Measurements from ENCODE around the gene ATRNL1. TPM values are rescaled to one million over a fixed set of nuclear protein-coding genes. Genes with fewer than 3 reads are reported as not detected.

ATRNL1 gene
- total and polyA plus RNA-seq, 2 of the 8 experiments (the other 6 are each of a cell fraction or from before 2014, with no cell fraction given) = 5.1 to 17.6 TPM

DNA sequence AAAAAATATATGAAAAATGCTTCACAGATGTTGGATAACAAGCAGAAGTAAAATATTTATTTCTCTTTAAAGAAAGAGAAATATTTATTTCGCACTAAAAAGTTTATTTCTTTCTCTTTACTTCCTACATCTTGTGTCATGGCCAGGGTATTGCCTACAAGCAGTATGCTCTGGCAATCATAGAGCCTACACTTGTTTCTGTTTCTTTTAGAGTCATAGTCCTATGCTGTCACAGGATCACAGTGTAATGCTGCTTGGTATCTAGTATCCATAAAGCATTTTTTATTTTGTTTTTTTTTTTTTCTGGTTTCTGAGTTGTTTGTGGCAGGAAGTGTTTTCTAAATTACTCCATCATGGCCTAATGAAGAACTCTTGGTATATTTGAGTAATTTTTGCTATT is 116.0 kb downstream of the ATRNL1 start:
- POLR2A ChIA-PET (ENCODE audit: partially characterized antibody) = no interaction called here

More for the DNA sequence above, 116.0 kb downstream of the ATRNL1 start:
- Histone ChIP-seq H4K8ac (ENCODE audit: extremely low read depth, insufficient read depth, low read length) (no peak overlapping the region), H3K27ac (ENCODE audit: low read depth, low read length) (no peak overlapping the region), H3K56ac (replicated peaks; ENCODE audit: insufficient read length, low read depth, low read length) (no peak overlapping the region), H3K14ac (ENCODE audit: insufficient read length) (no peak overlapping the region), H2BK15ac (ENCODE audit: low read length) (no peak overlapping the region), H2BK120ac (replicated peaks; ENCODE audit: low read depth, low read length) (no peak overlapping the region), H3K4me2 (ENCODE audit: insufficient read depth in 1 of 2, low read depth in 2 of 2, low read length in 2 of 2) (no peak overlapping the region), H2AFZ (ENCODE audit: low read length) (no peak overlapping the region), H2BK5ac (ENCODE audit: low read depth, low read length) (no peak overlapping the region), H4K91ac (replicated peaks; ENCODE audit: insufficient read length, low read length) (no peak overlapping the region), H3K4ac (replicated peaks; ENCODE audit: insufficient read length, low read depth, low read length) (no peak overlapping the region), H3K36me3 (ENCODE audit: control insufficient read depth in 2 of 4, insufficient read depth in 4 of 4, low read length in 3 of 4) (no peaks in the 10 kb centered on the region), H4K5ac (ENCODE audit: insufficient read length, low read depth, low read length) (no peak overlapping the region), H3K23me2 (ENCODE audit: low read depth, low read length) (no peaks in the 10 kb centered on the region), H3K18ac (ENCODE audit: extremely low read depth, low read length) (no peak overlapping the region), H3K4me1 (replicated peaks in 1 of 4; ENCODE audit: control insufficient read depth in 3 of 4, insufficient read depth in 4 of 4, low read length in 3 of 4) (no peaks in the 10 kb centered on the region), H3K79me2 (ENCODE audit: control insufficient read depth in 1 of 2, insufficient read depth in 2 of 2, low read length in 2 of 2) (no peaks in the 10 kb centered on the region), H3K9ac (replicated peaks in 1 of 4; ENCODE audit: extremely low read depth in 1 of 4, low read depth in 3 of 4, low read length in 3 of 4) (no peak overlapping the region), H4K20me1 (replicated peaks in 1 of 2; ENCODE audit: control insufficient read depth in 1 of 2, insufficient read depth in 2 of 2, low read length in 2 of 2) (no peaks in the 10 kb centered on the region), H2BK12ac (ENCODE audit: low read depth, low read length) (no peak overlapping the region), H3K27me3 (replicated peaks in 1 of 4; ENCODE audit: control insufficient read depth in 3 of 4, extremely low read depth in 1 of 4, insufficient read depth in 3 of 4, low read length in 3 of 4) (no peaks in the 10 kb centered on the region), H2BK20ac (ENCODE audit: low read length) (no peak overlapping the region), H3K79me1 (ENCODE audit: low read depth, low read length) (no peaks in the 10 kb centered on the region), H3K23ac (ENCODE audit: insufficient read length) (no peak overlapping the region), H3K9me3 (ENCODE audit: insufficient read depth in 2 of 2, low read depth in 1 of 2, low read length in 1 of 2) (no peaks in the 10 kb centered on the region), H3K4me3 (ENCODE audit: extremely low read depth in 1 of 4, insufficient read depth in 2 of 4, low read depth in 3 of 4, low read length in 4 of 4) (no peak overlapping the region), H2AK5ac (ENCODE audit: low read depth, low read length) (no peak overlapping the region)
- TF ChIP-seq GABPA (IDR thresholded peaks at IDR 0.05; ENCODE audit: borderline replicate concordance, insufficient read depth, low read length) (no peak), TEAD4 (IDR thresholded peaks at IDR 0.05; ENCODE audit: low read depth, low read length) (no peak), RNF2 (IDR thresholded peaks at IDR 0.05; ENCODE audit: borderline replicate concordance, low read depth, low read length, missing control alignments, poor library complexity, severe bottlenecking) (no peak)
- WGBS, 2 experiments (ENCODE audit: extremely low coverage in 1 of 2, insufficient coverage in 1 of 2, insufficient read length in 1 of 2, insufficient replicate concordance in 2 of 2, low coverage in 1 of 2, low lambda C conversion rate in 2 of 2, missing lambda C conversion rate in 1 of 2) = 95% methylated on average over 1 of the region's 1 CpG; no CpG with 5 or more reads in 1 of the 2 experiments
- no peak for DNase-seq (ENCODE audit: low read depth in 1 of 2, low spot score in 2 of 2)
- CTCF ChIA-PET (ENCODE audit: partially characterized antibody) = no interaction called here
- no peak for FAIRE-seq

Data from H1 (cell line).